K562 (cell line): ENCODE measurements around the gene THADA. TPM values are rescaled to one million over a fixed set of nuclear protein-coding genes. Genes with fewer than 3 reads are reported as not detected.

ENCODE experiments used
- ATF4 ChIP-seq: fragments of 450-650 bp; formaldehyde crosslinking; IDR thresholded peaks from 2 replicates; pipeline ENCODE4 v1.4.0; 2022; ENCODE audit warnings: mild to moderate bottlenecking, moderate library complexity
- BRF1 ChIP-seq: IDR thresholded peaks from 3 replicates; pipeline ENCODE4 v1.6.1; 2011; ENCODE audit warnings: borderline replicate concordance, mild to moderate bottlenecking; ENCODE audit not compliant: insufficient read length; ENCODE audit errors: extremely low read depth
- CCNT2 ChIP-seq: IDR thresholded peaks from 2 replicates; pipeline ENCODE4 v1.6.1; 2011; ENCODE audit warnings: borderline replicate concordance, low read depth, mild to moderate bottlenecking, moderate library complexity, mixed read lengths, low read length; ENCODE audit not compliant: insufficient read length; ENCODE audit errors: extremely low read depth
- GATAD2B ChIP-seq: fragments of 450-650 bp; IDR thresholded peaks from 2 replicates; pipeline ENCODE4 v1.6.1; 2017; ENCODE audit warnings: mild to moderate bottlenecking, borderline replicate concordance
- GMEB1 ChIP-seq: fragments of 250-450 bp; sonication (Bioruptor Pico); IDR thresholded peaks from 2 replicates; pipeline ENCODE4 v1.4.0; 2020; ENCODE audit warnings: mild to moderate bottlenecking
- HDAC6 ChIP-seq: IDR thresholded peaks from 2 replicates; pipeline ENCODE4 v1.6.1; 2012; ENCODE audit warnings: low read depth, mild to moderate bottlenecking, control low read depth, inconsistent platforms, low read length, moderate library complexity
- NCOR1 ChIP-seq: fragments of 450-650 bp; IDR thresholded peaks from 2 replicates; pipeline ENCODE4 v1.6.1; 2016; ENCODE audit warnings: mild to moderate bottlenecking, moderate library complexity
- NELFE ChIP-seq: IDR thresholded peaks from 2 replicates; pipeline ENCODE4 v1.6.1; 2011; ENCODE audit warnings: mild to moderate bottlenecking; ENCODE audit not compliant: insufficient read depth, insufficient read length
- PPARD ChIP-seq: fragments of 250-450 bp; sonication (Bioruptor Pico); IDR thresholded peaks from 2 replicates; pipeline ENCODE4 v1.8.0; 2022; ENCODE audit warnings: inconsistent platforms, mild to moderate bottlenecking, moderate library complexity
- RBM17 ChIP-seq: fragments of 200-400 bp; formaldehyde crosslinking; IDR thresholded peaks from 2 replicates; pipeline ENCODE4 v1.6.1; 2017; ENCODE audit warnings: low read depth, mild to moderate bottlenecking, low read length, borderline replicate concordance
- TAF7 ChIP-seq: fragments of 450-650 bp; IDR thresholded peaks from 2 replicates; pipeline ENCODE4 v1.6.1; 2016; ENCODE audit warnings: missing genetic modification characterization, missing compliant biosample characterization
- TARDBP ChIP-seq: fragments of 450-650 bp; IDR thresholded peaks from 2 replicates; pipeline ENCODE4 v1.6.1; 2016
- U2AF1 ChIP-seq: fragments of 200-400 bp; formaldehyde crosslinking; optimal IDR thresholded peaks from 2 replicates; pipeline ENCODE3; 2017; ENCODE audit warnings: mild to moderate bottlenecking, low read depth, low read length, moderate library complexity
- ZBTB11 ChIP-seq, 3 experiments: fragments of 200-800 bp in 1 of 3; fragments of 250-450 bp in 1 of 3; fragments of 450-650 bp in 1 of 3; sonication (Bioruptor Pico) in 1 of 3; sonication (Bioruptor generic) in 1 of 3; formaldehyde crosslinking in 1 of 3; IDR thresholded peaks; 2 replicates each; pipeline versions ENCODE4 v1.6.1 to v1.8.0; 2016 to 2022; ENCODE audit warnings: mild to moderate bottlenecking in 2 of 3, missing genetic modification characterization in 2 of 3, missing compliant biosample characterization in 1 of 3, moderate library complexity in 1 of 3
- ZNF174 ChIP-seq: fragments of 250-450 bp; sonication (Bioruptor Pico); IDR thresholded peaks from 2 replicates; pipeline ENCODE4 v1.4.0; 2020; ENCODE audit warnings: mild to moderate bottlenecking
- ZNF589 ChIP-seq: fragments of 200-800 bp; sonication (Bioruptor generic); IDR thresholded peaks from 2 replicates; pipeline ENCODE4 v1.6.1; 2016; ENCODE audit warnings: low read depth, missing genetic modification characterization, missing compliant biosample characterization
- ZNF639 ChIP-seq, 2 experiments: fragments of 200-800 bp in 1 of 2; sonication (Bioruptor generic) in 1 of 2; sonication (generic) in 1 of 2; formaldehyde crosslinking in 1 of 2; IDR thresholded peaks in 1 of 2; conservative IDR thresholded peaks in 1 of 2; 2 replicates each; pipeline versions ENCODE4 v1.5.0 to v1.6.1; 2016 to 2020; ENCODE audit warnings: missing compliant biosample characterization in 1 of 2, missing genetic modification characterization in 1 of 2, missing genetic modification reagents in 1 of 2
- ZNF778 ChIP-seq: fragments of 450-650 bp; formaldehyde crosslinking; IDR thresholded peaks from 2 replicates; pipeline ENCODE4 v1.4.0; 2020; ENCODE audit warnings: mild to moderate bottlenecking, moderate library complexity
- polyA plus RNA-seq, 8 experiments: library from polyadenylated mRNA; depleted of rRNA in 4 of 8; stranded (reverse) in 5 of 8; unstranded in 3 of 8; fragments of >200 nt; fragmentation: Nextera tagmentation in 2 of 8; fragmentation: Illumina TruSeq in 1 of 8; extraction: Ambion mirVana in 2 of 8; extraction: Trizol in 1 of 8; gene quantifications; 2 replicates each; pipeline versions ENCODE4 v1.2.1 to v1.2.3, GENCODE V29; 2011 to 2014; ENCODE audit warnings: inconsistent platforms in 1 of 8, missing spikeins in 1 of 8
- total RNA-seq, 7 experiments: library from RNA; depleted of rRNA in 6 of 7; stranded (reverse); fragments of >200 nt in 6 of 7; fragmentation: Illumina TruSeq in 2 of 7; extraction: Trizol in 2 of 7; gene quantifications; 2 replicates each; pipeline versions ENCODE4 v1.2.1 to v1.2.3, GENCODE V29; 2011 to 2021; ENCODE audit warnings: low replicate concordance in 1 of 7

Gene THADA
- total and polyA plus RNA-seq, 9 of the 15 experiments (the other 6 are each of a cell fraction or from before 2014, with no cell fraction given), result 17.8 to 34.7 (median 31.9) TPM

- TF ChIP-seq GATAD2B (no peak), U2AF1 (peak; percentile 27), ZNF174 (CRISPR knock-in tag) (no peak), ZNF589 (CRISPR knock-in tag) (no peak), BRF1 (no peak), NCOR1 (no peak), ZNF639 (CRISPR knock-in tag; conservative IDR thresholded peaks at IDR 0.05 in 1 of 2, IDR thresholded peaks at IDR 0.05 in 1 of 2) (peak in 1 of 2 experiments; percentile 94; a peak in 2 of 4 replicates), ZNF778 (CRISPR knock-in tag) (no peak), RBM17 (no peak), NELFE (peak; percentile 11), ATF4 (CRISPR knock-in tag) (no peak), TARDBP (no peak), PPARD (no peak), GMEB1 (CRISPR knock-in tag) (0 out of 2 replicates have a peak, but pooled peaks have one; percentile 32), ZBTB11 (CRISPR knock-in tag; IDR thresholded peaks at IDR 0.05) (peak in 1 of 3 experiments; percentile 26; a peak in 1 of 6 replicates), HDAC6 (no peak), TAF7 (tag) (peak; percentile 66), CCNT2 (peak; percentile 97)
These were observed 369.3 kb downstream of the THADA start, which contains the start of gene ZFP36L2 (continued) for GRCh38 chr2:43226558-43226954.
